RCC 7860 (cell line): ENCODE results near the gene SPAG9.

Experiments
- DNase-seq: peaks from one replicate; pipeline ENCODE4 v3.0.0-alpha.2; 2015; ENCODE audit warnings: low spot score
- FAIRE-seq: peaks from 2 replicates; lab custom pipeline; 2012; peaks lifted over from hg19 to GRCh38; lab: Jason Lieb, UNC

SPAG9 gene, protein sequence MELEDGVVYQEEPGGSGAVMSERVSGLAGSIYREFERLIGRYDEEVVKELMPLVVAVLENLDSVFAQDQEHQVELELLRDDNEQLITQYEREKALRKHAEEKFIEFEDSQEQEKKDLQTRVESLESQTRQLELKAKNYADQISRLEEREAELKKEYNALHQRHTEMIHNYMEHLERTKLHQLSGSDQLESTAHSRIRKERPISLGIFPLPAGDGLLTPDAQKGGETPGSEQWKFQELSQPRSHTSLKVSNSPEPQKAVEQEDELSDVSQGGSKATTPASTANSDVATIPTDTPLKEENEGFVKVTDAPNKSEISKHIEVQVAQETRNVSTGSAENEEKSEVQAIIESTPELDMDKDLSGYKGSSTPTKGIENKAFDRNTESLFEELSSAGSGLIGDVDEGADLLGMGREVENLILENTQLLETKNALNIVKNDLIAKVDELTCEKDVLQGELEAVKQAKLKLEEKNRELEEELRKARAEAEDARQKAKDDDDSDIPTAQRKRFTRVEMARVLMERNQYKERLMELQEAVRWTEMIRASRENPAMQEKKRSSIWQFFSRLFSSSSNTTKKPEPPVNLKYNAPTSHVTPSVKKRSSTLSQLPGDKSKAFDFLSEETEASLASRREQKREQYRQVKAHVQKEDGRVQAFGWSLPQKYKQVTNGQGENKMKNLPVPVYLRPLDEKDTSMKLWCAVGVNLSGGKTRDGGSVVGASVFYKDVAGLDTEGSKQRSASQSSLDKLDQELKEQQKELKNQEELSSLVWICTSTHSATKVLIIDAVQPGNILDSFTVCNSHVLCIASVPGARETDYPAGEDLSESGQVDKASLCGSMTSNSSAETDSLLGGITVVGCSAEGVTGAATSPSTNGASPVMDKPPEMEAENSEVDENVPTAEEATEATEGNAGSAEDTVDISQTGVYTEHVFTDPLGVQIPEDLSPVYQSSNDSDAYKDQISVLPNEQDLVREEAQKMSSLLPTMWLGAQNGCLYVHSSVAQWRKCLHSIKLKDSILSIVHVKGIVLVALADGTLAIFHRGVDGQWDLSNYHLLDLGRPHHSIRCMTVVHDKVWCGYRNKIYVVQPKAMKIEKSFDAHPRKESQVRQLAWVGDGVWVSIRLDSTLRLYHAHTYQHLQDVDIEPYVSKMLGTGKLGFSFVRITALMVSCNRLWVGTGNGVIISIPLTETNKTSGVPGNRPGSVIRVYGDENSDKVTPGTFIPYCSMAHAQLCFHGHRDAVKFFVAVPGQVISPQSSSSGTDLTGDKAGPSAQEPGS (N-terminal part only)

DNA sequence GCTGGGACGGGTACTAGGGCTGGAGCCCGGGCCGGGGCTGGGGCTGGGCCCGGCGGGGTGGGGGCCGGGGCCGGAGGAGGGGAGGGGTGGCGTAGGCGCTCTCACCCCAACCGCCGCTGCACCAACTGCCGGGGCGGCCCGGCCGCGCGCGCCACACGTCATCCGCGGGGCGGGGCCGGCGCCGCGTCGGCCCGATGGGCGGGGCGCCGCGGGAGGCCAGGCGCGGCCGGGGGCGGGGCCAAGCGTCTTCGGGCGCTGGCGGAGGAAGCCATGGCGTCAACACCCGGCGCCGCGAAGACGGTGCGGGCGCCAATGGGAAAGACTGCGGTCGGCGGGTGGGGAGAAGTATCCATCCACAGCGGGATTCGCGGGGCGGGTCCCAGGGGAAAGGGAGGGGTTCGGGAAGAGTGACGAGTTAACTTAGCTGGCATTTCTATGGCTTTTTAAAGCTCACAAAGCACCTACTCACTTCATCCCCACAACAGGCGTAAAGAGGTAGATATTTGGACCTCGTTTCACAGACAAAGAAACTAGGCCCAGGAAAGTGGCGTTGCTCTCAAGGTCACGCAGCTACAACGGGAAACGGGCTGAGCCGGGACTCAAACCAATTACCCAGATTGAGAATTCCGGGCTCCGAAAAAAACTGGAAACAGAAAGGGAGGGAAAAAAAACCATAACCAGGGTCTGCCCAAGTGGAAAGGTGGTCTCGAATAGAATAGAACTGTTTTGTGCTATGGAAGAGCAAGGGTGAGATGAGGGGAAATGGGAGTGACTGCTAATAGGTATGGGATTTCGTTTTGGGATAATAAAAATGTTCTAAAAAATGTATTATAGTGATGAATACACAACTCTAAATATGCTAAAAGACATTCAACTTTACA, at the start of gene SPAG9:
Gene SPAG9 (minus strand): TSS at position 130 of the 881 bp plus-strand sequence. CDS start 212 bp downstream, outside the sequence.
- FAIRE-seq, result no peak
- DNase-seq, result peak; percentile 89

DNA sequence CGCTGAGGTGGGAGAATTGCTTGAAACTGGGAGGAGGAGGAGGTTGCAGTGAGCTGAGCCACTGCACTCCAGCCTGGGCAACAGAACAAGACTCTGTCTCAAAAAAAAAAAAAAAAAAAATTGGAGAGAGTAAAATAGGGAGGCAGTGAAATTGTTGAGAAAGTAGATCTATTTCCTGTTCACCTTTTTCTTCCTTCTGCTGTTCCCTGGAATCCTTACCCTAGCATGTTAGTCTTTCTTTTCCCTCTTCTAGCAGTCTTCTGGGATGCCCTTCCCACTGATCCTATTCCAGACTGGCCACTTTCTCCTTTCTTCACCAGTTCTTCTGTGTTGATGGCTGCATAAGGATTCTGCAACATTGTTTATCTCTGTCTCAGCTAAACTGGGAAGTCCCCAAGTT, 48.7 kb upstream of the SPAG9 start:
- FAIRE-seq (no peak), DNase-seq (no peak)

DNA sequence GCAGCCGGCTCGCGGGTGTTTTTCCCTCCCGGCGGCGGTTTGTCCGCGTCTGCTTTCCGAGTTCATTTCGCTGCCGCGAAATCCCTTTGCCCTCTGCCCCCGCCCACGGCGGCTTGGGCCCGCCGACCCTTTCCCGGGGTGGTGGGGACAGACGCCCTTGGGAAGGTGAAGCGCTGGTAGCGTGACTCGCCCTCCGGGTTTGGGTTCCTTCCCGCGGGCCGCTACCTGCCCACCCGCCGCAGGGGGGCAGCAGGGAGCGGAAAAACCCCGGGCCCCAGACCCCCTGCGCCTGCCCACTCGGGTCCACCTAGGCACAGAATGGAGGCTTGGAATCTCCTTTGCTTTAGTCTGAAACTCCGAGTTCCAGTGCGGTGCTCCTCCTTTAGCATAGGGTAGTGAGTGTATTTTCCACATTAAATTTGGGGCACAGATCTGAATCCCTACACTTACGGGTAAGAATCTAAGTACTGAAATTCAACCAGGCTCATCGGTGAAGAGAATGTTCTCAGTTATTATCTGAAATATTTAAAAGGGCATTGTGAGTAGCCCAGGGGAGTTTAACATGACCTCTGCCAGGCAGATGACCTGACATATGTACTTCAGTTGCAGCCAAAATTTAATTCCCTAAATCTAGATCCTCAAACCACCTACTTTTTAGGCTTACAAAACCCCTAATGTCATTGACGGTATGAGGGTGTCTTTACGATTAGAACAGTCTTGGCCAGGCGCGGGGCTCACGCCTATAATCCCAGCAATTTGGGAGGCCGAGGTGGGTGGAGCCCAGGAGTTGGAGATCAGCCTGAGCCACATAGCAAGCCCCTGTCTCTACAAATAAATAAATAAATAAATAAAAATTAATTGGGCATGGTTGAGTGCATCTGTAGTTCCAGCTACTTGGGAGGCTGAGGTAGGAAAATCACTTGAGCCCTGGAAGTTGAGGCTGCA, 46.6 kb upstream of the SPAG9 start:
- FAIRE-seq (no peak), DNase-seq (peak; percentile 26)

DNA sequence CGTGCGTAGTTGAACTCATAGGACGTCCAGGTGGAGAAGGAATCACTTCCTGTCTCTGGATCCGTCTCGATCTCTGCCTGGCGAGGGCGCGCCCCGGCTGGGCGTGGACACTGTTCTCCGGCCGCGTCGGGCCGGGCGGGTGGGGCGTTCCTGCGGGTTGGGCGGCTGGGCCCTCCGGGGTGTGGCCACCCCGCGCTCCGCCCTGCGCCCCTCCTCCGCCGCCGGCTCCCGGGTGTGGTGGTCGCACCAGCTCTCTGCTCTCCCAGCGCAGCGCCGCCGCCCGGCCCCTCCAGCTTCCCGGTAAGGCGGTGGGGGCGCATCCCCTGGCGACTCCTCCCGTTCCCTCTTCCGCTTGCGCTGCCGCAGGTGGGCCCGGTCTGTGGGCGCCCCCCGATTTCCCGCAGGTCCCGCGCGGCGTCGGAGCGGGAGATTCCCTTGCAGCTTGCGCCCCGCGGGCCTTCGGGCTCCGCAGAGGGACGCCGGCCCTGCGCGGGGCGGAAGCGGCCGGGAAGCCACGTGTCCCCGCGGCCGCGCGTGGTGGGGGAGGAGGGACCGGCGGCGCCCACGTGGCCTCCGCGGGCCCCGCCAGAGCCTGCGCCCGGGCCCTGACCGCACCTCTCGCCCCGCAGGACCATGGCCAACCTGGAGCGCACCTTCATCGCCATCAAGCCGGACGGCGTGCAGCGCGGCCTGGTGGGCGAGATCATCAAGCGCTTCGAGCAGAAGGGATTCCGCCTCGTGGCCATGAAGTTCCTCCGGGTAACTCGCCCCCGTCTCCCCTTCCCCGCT, 45.7 kb upstream of the SPAG9 start, which contains the start of gene NME2:
Gene NME2 (plus strand): TSS at position 214 of the 789 bp plus-strand sequence. CDS start 420 bp downstream, at position 634.
- no peak for FAIRE-seq
- peak; percentile 84 for DNase-seq

DNA sequence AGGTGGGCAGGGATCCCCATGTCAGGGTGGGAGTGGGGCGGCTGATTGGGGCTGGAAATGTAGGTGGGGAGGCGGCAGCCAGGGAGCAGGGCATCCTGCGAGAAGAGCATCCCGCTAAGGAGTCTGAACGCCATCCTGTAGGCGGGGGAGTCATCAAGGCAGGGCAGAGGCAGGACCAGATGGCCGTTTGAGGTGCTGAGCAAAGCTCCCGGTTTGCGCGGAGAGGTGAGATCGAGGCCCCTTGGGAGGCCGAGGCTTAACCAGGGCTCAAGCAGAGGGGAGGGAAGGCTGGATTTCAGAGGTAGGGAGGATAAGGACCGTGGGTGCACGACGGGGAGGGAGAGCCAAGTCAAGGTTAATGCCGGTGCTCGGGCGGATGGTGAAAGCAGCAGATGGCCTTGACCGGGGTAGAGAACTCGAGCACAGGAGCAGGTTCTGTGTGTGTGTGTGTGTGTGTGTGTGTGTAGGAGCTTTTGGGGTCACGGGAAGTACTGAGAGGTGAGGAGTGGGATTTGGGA, 45.1 kb upstream of the SPAG9 start:
- no peak for FAIRE-seq
- no peak for DNase-seq

DNA sequence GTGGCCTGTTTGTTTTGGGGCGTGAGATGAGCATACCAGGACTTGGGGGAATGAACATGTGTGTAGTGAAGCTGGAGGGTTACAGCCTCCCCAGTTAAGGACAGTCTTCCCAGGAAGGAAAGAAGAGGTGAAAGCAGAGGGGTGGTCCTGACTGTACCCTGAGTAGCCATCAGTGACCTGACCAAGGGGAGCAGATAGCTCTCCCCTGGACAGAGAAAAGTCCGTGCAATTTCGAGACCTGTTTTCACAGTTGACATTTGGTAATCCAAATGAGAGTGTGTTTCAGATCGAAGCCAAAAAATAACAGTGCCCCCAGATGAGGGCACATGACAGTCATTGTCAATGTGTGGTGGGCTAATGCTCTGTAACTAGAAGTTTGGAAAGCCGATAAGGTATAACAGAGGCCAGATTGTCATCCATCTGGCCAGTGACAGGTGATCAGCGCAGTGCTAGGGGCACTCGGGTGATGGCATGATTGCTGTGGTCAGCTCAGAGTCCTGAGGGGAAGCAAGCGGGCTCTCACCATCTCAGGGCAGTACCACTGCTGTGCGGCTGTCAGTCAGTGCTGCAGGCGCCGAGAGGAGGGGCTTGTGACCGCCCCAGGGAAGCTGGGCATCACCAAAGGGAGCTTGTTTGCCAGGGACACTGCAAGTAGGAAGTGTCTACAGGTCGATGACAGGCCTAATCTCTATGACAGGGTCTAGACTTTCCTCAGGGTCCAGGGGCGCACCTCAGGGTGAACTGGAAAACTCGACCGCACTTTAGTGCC, 44.4 kb upstream of the SPAG9 start:
- no peak for DNase-seq
- no peak for FAIRE-seq

DNA sequence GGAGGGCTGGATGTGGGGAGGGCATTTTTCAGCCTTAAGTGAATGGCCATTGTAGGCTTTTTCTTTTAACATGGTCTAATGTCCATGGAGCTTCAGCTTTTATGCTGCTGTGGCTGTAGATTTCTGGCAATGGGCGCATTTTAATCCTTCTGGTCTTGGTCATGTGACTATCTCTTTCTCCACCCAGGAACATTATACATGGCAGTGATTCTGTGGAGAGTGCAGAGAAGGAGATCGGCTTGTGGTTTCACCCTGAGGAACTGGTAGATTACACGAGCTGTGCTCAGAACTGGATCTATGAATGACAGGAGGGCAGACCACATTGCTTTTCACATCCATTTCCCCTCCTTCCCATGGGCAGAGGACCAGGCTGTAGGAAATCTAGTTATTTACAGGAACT, 40.9 kb upstream of the SPAG9 start:
- DNase-seq, result no peak
- no peak for FAIRE-seq

DNA sequence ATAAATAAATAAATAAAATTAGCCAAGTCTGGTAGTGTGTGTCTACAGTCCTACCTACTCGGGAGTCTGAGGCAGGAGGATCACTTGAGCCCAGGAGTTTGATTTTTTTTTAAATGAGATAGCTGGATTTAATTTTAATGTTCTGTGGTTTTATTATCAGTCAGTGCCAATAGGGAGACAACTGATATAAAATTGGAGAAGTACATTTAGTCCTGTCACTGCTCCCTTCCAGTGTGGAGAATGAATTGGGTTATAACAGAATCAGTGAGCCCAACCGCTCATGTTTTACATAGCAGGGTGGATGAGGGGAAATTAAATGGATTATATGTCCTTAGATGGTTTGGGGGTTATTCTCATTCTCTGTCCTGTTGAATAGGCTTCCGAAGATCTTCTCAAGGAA, 38.9 kb upstream of the SPAG9 start:
- no peak for FAIRE-seq
- no peak for DNase-seq

DNA sequence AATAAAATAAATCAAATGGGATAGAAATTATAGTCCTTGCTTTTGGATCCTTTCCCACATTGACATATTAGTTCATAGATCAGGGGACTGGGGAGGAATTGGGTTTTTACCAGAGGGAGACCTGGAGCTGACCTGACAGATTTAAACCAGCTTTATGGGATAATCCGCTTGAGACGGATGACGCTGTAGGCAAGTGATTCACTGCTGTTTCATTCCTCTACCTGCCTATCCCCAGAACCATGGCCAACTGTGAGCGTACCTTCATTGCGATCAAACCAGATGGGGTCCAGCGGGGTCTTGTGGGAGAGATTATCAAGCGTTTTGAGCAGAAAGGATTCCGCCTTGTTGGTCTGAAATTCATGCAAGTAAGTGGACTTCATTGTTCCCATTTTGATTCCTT, 34.7 kb upstream of the SPAG9 start:
- FAIRE-seq (no peak), DNase-seq (no peak)

DNA sequence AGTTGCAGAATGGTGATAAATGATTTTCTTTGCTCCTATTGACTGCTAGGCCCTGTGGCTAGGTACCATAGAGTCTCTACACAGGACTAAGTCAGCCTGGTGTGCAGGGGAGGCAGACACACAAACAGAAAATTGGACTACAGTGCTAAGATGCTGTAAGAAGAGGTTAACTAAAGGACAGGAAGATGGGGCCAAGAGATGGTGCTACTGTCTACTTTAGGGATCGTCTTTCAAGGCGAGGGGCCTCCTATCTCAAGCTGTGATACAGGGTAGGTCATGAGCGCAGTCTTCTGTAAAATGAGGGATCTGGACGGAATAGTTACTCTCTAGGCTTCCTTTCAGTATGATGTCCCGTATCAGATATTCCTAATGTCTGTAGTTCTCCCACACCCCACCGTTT, 33.5 kb upstream of the SPAG9 start:
- FAIRE-seq (no peak), DNase-seq (no peak)

DNA sequence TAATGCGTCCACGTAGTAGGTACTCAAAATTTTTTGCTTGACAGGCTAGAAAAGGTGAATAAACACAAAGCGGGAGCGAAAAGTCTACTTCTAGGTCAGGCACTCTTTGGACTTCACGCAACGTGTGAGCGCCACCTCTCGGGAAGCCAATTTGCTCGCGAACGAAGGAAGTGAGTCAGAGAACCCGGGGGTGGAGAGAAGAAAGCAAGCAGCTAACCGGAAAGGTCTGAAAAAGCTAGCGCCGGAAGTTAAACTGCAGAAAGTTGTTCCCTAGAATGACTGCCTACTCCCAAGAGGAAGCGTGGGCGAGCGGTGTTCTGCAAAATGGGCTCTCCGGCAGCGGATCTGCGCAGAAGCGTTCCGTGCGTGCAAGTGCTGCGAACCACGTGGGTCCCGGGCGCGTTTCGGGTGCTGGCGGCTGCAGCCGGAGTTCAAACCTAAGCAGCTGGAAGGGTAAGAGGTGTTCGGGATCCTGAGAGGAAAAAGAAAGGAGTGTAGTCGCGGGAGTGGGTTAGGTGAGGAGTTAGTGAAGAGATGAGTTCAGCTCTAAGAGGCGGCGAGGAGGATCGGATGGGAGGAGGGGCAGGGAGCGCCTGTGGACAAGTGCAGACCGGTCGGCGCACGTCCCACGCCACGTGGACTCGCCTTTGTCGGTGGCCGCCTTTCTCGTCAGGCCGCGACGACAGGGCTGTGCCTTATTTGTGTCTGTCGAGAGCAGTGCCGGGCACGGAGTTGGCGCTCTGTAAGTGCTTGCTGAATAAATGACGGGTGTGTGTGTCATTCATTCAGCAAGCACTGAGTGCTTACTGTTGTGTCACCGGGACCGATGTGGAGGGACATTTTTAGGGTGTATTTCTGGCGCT, 32.8 kb upstream of the SPAG9 start, which contains the start of gene NME1:
Gene NME1 (plus strand): TSS at position 350 of the 863 bp plus-strand sequence. CDS start 2,096 bp downstream, outside the sequence.
- DNase-seq (peak; percentile 99), FAIRE-seq (peak; percentile 86)

DNA sequence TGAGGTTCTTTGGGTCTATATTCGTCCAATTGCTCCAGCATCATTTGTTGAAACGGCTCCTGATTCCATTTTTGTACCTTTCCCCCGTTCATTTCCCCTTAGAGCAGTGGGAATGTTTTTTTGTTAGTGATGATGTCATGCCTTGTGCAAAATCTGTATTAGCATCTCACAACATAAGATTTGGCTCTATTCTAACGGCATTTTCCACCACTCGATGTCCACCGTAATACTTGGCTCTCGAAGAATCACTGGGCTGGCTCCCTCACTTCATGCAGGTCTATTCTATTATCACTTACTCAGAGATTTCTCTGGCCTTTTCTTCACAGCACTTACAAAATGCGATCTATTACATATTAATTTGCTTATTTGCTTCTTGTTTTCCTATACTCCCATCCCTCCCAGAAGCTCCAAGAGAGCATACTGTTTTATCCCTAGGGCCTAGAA, 32.1 kb upstream of the SPAG9 start:
- DNase-seq, result no peak
- no peak for FAIRE-seq

DNA sequence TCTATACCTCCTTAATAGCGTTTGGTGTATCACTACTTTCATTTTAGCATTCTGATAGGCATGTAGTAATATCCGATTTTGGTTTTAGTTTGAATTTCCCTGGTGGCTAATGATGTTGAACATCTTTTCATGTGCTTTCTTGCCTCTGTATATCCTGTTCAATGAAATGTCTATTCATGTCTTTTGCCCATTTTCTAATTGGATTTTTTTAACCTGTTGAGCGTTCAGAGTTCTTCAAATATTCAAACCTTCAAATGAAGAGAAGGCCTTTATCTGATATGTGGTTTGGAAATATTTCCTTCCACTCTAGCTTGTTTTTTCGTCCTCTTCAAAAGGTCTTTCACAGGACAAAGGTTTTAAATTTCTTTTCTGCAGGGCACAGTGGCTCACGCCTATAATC, 30.3 kb upstream of the SPAG9 start:
- DNase-seq (no peak), FAIRE-seq (no peak)

DNA sequence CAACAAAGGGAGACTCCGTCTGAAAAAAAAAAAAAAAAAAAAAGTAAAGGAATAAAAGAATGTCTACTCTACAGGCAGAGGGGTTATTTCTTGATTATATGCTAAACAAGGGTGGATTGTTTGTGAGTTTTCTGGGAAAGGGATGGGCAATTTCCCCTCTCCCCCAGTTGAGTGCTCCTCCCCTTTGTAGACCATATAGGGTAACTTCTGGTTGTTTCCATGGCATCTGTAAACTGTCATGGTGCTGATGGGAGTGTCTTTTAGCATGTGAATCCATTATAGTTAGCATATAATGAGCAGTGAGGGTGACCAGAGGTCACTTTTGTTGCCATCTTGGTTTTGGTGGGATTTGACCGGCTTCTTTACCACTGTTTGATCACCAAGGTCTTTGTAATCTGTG, 28.5 kb upstream of the SPAG9 start:
- FAIRE-seq (no peak), DNase-seq (no peak)

DNA sequence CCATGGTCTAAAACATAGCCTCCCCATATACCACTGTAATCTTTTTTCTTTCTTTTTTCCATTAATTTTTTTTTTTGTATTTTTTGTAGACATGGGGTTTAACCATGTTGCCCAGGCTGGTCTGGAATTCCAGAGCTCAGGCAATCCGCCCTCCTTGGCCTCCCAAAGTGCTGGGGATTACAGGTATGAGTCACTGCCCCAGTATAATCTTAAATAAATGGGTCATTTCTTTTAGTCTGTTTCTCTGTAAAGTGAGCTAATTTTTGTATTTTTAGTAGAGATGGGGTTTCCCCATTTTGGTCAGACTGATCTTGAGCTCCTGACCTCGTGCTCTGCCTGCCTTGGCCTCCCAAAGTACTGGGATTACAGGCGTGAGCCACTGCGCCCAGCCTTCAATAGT, 27.0 kb upstream of the SPAG9 start:
- FAIRE-seq, result no peak
- DNase-seq, result no peak
